Stimulated activated CD4-positive, alpha-beta T cell treated with anti-CD3 and anti-CD28 coated beads, Interleukin-2, amount 100 ng/mL, for 4 hours (primary cell): Measurements from ENCODE around the gene TBRG4.

Experiments used
- DNase-seq: peaks from one replicate; pipeline ENCODE4 v3.0.0-alpha.2; 2020; ENCODE audit warnings: low read depth

TBRG4 gene

GRCh38 chr7:45143616-45144015 lies 32.1 kb upstream of the TBRG4 start:
- no peak for DNase-seq

DNA sequence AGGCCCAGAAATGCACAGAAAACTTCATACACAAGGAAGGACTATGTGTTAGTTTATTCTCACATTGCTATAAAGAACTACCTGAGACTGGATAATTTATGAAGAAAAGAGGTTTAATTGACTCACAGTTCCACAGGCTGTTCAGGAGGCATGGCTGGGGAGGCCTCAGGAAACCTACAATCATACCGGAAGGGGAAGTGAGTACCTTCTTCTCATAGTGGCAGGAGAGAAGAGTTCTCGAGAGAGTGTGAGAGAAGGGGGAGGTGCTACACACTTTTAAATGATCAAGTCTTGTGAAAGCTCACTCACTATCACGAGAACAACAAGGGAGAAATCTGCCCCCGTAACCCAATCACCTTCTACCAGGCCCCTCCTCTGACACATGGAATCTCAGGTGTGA lies 29.3 kb upstream of the TBRG4 start:
- DNase-seq = no peak

GRCh38 chr7:45138433-45139267 lies 27.2 kb upstream of the TBRG4 start:
- no peak for DNase-seq

- DNase-seq = peak; percentile 48
Measured at GRCh38 chr7:45136106-45137060, 24.9 kb upstream of the TBRG4 start.

DNA sequence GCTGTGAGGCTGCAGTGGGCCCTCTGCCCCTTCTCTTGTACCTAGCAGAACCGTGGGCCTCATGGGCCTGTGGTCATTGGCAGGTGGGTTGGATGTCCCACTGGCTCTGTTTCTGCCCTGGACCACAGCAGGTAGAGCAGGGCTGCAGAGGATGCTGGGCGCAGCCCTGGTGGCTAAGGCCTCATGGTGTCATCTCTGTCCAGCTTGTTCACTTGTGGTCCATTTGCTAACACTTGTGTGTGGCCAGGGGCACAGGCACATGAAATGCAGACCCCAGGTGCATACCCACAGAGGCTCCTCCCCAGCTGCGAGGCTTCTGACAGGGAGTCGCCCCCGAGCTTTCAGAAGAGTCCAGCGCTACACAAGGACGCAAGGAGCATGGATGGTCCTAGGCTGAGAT lies 22.4 kb upstream of the TBRG4 start:
- no peak for DNase-seq

DNA sequence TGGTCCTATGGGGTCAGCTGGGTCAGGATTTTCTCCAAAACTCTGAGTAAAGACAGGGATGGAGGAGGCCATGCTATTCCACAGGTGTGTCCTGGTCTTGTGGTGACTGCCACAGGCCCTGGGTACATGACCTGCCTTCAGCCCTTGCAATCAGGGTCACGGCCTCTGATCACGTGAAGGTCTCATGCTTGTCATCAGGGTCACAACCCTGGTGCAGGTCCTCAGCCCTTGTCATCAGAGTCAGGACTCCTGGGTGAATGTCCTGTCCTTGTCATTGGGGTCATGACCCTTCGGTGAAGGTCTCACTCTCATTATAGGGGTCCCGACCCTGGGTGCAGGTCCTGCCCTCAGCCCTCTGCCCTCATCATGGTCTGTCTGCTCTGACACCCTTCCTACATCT lies 21.9 kb upstream of the TBRG4 start:
- DNase-seq = no peak

DNA sequence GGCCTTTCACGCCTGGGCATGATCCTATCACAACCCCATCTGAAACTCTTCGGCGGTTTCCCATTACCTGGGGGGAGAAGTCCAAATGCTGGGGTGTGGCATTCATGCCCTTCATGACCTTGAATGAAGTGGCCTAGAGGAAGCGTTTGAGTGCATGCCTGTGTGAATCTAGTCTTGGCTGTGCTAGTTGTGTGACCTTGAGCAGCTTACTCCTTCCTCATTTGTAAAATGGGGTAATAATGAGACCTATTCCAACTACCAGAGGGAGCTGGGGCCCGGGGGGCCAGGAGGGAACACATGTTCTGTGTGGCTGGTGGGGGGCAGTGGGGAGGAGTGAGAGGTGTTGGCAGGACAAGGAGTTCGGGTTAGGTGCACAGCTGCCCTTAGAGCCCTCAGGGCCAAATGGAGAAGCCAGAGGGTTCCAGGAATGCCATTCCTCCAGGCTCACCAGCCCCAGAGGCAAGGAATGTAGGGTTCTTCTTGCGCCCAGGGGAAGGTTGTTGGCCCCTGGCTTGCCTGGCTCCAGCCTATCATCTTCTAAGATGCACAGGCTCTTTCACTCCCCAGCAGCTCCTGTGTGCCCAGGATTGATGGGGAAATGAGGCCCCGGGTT lies 21.3 kb upstream of the TBRG4 start:
- no peak for DNase-seq

DNA sequence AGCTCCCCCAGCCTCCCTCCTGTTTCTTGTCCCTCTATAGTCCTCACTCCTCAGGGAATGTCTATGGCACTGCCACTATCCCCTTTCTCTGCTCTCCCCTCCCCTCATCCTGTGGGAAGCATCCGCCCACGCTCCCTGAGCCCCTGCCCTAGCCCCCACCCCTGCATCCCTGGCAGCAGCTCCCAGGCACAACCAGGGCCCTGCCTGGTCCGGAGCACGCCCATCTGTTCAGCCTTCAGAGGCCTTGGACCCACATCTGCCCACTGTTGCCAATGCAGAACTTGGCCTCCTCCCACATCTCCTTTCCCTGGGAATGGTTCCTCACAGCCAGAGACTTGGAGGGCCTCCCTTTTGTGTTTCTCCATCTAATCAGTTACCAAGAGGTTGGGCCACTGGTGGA lies 20.4 kb upstream of the TBRG4 start:
- no peak for DNase-seq

DNA sequence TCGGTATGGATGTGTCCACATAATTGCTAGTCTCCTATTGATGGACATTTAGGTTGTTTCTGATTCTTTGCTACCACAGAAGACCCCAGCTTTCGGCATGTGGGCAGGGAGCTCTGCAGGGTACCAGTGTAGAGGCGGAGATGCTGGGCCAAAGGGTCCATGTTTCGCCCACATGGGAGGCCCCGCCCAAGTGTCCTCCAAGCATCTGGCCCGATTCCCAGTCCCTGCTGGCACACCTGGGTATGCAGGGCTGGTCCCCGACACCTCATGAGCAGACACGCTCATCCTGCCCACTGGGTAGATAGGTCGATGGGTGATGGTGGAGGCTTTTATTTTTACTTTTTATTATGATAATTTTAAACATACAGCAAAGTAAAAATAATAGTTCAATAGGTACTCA lies 19.4 kb upstream of the TBRG4 start:
- no peak for DNase-seq

GRCh38 chr7:45129906-45130305 lies 18.4 kb upstream of the TBRG4 start:
- no peak for DNase-seq

- DNase-seq = no peak
Measured at GRCh38 chr7:45129181-45129800, 17.8 kb upstream of the TBRG4 start.

- no peak for DNase-seq
Measured at GRCh38 chr7:45126920-45127319, 15.4 kb upstream of the TBRG4 start.

GRCh38 chr7:45126201-45126600 lies 14.7 kb upstream of the TBRG4 start:
- no peak for DNase-seq

DNA sequence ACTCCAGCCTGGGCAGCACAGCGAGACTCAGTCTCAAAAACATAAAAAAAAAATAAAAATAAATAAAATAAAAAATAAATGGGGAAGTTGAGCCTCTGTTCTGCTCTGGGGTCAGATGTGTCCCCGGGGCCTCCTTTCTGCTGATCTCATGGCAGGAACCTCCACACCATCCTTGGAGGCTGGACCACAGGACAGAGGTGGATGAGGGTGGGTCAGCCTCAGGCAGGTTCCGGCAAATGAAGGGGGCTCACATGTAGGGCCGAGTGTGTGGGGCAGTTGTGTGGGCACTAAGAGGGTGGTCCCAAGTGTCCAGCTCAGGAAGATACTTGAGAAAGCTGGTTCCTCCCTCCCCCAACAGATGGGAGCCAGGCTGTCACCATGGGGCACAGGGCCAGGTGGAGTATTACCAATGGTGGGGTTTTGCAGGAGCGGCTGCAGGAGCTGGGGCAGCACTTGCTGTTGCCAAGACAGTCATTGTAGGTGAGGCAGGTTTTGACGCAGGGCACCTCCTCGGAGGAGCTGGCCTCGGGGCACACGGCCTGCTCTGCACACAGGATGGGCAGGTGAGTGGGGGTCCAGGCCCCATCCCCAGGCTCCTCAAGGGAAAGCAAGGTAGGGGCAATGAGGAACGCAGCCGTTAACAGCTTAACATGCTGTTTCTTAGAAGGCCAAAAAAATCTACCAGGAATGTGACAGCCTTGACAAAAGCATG lies 13.9 kb upstream of the TBRG4 start:
- no peak for DNase-seq

DNA sequence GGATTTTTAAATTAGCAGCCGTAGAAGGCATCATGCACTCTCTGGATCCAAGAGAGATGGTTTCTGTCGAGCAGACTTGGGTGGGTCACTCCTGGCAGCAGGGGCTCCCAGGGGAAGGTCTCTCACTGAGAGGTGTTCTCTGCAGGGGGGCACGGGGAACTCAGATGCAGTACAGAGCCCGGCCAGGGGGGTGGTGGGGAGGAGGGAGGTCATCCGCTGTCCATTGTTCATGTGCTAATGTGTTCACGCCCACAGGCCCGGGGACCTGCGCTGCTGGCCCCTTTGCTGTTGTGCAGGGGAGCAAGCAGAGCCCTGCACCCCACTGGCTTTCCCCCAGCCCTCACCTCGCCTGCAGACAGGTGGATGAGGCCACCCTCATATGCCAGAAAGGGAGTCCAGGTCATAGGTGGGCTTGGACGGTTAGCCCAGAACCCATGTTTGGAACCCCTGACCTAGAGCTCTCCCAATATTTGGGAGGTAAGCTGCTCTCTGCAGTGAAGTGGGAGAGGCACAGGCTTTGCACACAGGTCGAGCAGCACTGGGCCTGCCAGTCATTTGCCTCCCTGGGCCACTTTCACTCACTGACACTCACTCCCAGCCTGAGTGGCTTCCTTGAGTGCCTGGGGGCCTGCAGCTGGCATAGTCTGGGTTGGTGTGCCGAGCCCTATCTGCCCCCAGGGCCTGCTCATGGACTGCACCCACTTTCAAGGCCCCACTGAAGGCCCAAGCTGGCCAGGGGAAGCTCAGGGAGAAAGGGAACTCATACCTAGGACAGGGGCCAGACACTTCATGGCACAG lies 12.6 kb upstream of the TBRG4 start:
- DNase-seq = no peak

DNA sequence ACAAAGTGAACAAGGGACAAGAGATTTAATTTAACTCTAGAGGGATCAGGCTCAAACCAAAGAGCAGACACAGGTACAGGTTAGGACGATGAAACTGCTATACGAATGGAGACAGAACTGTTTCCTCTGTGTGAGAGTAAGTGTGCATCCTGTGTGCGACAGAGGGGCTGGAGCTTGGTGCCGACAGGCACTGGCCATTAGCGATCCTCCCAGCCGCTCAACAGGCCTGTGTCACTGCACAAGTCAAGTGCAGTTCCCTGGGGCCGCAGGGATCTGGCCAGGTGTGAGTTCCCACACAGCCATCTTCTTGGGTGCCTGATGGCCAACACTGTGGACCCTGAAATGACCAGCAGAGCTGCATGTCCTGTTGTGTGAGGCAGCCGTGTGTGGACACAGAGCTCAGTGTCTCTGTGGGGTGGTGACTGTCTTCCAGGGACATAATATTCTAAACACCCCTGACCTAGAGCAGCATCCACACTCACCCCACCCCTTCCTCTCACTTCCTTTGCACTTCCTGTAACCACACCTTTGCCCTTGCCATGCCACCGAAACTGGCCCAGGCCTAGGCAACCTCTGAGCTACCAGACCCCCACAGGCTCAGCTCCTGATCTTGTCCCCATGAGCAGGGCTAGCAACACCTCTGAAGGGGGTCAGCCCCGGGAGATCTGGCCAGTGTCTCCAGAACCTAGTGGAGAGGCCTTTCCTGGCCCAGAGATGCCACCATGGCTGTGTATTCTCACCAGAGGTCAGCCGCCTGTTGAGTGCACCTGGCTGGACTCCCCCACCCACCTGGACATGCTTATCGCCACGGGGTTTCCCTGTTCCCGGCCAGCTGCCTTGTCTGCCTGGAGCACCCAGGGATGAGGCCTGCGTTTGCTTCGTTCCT lies 11.7 kb upstream of the TBRG4 start:
- no peak for DNase-seq

- no peak for DNase-seq
Measured at GRCh38 chr7:45119550-45119949, 8.1 kb upstream of the TBRG4 start.

DNA sequence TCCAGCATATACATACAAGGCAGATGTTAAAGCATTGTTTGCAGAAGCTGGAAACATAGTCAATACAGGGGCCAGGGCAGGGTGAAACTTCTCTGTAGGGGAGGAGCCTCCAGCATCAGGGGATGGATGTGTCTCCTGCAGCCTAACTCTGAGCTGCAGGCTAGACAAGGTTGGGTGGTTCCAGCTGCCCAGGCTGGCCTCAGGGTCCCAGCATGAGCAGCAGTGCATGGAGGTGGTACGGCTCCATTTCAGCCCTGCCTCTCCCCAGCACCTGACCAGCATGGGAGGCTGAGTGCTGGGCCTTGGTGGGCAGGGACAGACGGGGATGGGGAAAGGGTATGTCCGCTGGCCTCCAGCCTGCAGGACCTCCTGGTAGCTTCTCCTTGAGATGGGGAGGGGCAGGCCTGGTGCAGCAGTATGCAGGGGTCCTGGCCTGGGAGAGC lies 7.4 kb upstream of the TBRG4 start:
- DNase-seq = no peak

DNA sequence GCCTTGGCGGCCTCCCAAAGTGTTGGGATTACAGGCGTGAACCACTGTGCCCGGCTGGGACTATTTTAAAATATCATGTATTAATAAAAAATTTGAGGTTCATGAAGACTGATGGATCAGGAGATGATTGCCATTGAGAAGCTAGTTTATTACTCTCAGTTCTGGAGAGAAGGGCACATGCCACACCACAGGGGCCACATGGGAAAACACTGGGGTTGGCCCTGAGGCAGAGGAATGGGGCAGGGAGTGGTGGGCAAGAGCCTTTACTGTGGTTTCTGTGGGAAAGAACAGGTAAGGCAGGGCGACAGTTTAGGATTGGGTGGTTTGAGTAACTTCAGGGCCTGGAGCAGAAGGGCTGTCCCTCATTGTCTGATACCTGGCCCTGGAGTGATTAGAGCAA lies 6.8 kb upstream of the TBRG4 start:
- DNase-seq = no peak

DNA sequence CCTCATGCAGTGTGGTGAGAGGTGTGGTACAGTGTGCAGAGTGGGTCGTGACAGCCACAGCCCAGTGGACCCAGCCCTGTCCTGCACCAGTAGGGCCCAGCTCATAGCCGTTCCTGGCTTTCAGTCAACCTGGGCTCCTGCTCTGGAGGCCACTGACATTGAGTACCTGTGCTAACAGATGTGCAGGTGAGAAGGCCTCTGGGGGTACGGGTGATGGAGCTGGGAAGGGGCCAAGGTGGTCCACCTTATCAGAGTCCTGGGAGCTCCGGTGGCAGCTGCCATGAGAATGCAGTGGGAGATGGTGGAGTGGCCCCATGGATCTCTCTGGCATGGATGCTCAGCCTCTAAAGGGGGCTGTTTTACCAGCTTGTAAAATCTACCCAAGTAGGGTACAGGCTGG lies 6.1 kb upstream of the TBRG4 start:
- DNase-seq = no peak
